ENCODE data around the gene DNAJC1. TPM values are rescaled to one million over a fixed set of nuclear protein-coding genes. Genes with fewer than 3 reads are reported as not detected.
"Not testable (repeated sequence)": the region's sequence is repeated elsewhere in the genome, so short reads cannot be mapped to it uniquely, and the experiment has no call there.

DNAJC1 gene
- polyA plus RNA-seq, 1 donor from 2014 or later: 15.9 TPM

DNA sequence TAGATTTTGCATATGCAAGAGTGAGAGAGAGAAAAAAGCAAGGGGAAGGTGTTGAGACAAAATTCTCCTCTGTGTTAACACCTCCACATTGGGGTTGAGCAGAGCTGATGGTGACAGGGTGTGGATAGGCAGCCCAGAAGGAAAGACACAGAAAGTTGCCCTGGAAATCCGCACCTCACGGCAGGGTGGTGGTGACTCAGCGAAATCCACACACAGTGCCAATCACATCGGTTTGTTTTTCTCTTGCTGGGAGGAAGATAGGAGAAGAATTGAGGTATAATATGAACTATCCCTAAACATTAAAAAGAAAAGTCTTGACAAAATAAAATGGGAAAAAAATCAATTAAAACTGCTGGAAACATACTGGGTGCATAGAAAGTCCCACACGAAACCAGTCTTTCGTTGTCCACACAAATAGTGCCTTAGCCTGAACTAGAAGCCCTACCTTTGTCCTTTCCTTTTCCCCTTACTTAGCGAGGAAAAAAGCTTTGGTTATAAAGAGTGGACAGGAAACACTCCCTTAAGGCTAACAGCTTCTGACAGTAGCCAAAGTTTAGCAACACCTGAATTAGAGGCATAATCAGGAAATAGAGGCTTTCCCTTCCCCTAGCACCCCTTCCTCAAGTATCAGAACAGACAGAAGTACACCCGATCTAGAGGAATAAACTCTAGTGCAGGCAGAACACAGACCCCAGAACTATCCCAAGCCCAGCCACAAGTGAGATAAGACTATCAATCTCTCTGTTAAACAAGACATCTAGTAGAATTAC lies 39.2 kb upstream of the DNAJC1 start:
- TF ChIP-seq EP300 (conservative IDR thresholded peaks at IDR 0.05; ENCODE audit: poor library complexity, severe bottlenecking) (no peak), TAF1 (IDR thresholded peaks at IDR 0.05; ENCODE audit: low read depth) (no peak), RAD21 (conservative IDR thresholded peaks at IDR 0.05) (no peak), EZH2 (IDR thresholded peaks at IDR 0.05; ENCODE audit: borderline replicate concordance, insufficient read depth, low read length, poor library complexity, severe bottlenecking) (no peak), MXI1 (conservative IDR thresholded peaks at IDR 0.05; ENCODE audit: poor library complexity, severe bottlenecking) (no peak), SMC3 (conservative IDR thresholded peaks at IDR 0.05; ENCODE audit: poor library complexity) (no peak), POLR2AphosphoS5 (IDR thresholded peaks at IDR 0.05) (no peak)
- TF ChIP-seq, protein P1, sequence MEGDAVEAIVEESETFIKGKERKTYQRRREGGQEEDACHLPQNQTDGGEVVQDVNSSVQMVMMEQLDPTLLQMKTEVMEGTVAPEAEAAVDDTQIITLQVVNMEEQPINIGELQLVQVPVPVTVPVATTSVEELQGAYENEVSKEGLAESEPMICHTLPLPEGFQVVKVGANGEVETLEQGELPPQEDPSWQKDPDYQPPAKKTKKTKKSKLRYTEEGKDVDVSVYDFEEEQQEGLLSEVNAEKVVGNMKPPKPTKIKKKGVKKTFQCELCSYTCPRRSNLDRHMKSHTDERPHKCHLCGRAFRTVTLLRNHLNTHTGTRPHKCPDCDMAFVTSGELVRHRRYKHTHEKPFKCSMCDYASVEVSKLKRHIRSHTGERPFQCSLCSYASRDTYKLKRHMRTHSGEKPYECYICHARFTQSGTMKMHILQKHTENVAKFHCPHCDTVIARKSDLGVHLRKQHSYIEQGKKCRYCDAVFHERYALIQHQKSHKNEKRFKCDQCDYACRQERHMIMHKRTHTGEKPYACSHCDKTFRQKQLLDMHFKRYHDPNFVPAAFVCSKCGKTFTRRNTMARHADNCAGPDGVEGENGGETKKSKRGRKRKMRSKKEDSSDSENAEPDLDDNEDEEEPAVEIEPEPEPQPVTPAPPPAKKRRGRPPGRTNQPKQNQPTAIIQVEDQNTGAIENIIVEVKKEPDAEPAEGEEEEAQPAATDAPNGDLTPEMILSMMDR (IDR thresholded peaks at IDR 0.05; ENCODE audit: poor library complexity, severe bottlenecking): no peak
- TF ChIP-seq, protein P2, sequence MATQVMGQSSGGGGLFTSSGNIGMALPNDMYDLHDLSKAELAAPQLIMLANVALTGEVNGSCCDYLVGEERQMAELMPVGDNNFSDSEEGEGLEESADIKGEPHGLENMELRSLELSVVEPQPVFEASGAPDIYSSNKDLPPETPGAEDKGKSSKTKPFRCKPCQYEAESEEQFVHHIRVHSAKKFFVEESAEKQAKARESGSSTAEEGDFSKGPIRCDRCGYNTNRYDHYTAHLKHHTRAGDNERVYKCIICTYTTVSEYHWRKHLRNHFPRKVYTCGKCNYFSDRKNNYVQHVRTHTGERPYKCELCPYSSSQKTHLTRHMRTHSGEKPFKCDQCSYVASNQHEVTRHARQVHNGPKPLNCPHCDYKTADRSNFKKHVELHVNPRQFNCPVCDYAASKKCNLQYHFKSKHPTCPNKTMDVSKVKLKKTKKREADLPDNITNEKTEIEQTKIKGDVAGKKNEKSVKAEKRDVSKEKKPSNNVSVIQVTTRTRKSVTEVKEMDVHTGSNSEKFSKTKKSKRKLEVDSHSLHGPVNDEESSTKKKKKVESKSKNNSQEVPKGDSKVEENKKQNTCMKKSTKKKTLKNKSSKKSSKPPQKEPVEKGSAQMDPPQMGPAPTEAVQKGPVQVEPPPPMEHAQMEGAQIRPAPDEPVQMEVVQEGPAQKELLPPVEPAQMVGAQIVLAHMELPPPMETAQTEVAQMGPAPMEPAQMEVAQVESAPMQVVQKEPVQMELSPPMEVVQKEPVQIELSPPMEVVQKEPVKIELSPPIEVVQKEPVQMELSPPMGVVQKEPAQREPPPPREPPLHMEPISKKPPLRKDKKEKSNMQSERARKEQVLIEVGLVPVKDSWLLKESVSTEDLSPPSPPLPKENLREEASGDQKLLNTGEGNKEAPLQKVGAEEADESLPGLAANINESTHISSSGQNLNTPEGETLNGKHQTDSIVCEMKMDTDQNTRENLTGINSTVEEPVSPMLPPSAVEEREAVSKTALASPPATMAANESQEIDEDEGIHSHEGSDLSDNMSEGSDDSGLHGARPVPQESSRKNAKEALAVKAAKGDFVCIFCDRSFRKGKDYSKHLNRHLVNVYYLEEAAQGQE (IDR thresholded peaks at IDR 0.05; ENCODE audit: borderline replicate concordance): no peak

DNA sequence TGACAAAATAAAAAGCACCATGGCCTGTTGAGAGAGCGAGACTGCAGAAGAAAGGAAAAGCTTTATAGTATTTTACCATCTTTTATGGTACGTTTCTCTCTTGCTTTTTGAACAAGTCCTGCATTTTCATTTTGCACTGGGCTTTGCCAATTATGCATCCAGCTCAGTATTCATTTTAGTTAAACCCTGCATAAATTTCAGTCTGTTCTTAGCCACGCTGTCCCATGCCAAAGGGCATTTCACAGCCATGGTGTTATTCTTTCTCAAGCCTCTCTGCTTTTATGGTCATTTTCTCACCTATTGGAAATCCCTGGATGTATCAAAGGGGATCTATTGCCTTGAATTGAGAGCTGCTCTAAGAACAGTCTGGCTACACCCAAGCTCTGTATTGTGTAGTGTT lies 30.8 kb upstream of the DNAJC1 start:
- Histone ChIP-seq H3K27ac (ENCODE audit: low read length) (no peak overlapping the region), H4K20me1 (ENCODE audit: insufficient read depth) (no peaks in the 10 kb centered on the region), H3K4me2 (ENCODE audit: low read length) (no peak overlapping the region), H3K9me2 (ENCODE audit: insufficient read depth, low read length) (no peaks in the 10 kb centered on the region), H3K9ac (ENCODE audit: low read length) (no peak overlapping the region), H3K36me3 (ENCODE audit: insufficient read depth, low read length) (no peaks in the 10 kb centered on the region), H3K27me3 (ENCODE audit: insufficient read depth, low read depth, low read length) (no peaks in the 10 kb centered on the region), H3K4me3 (ENCODE audit: low read length) (no peak overlapping the region), H3F3A (ENCODE audit: insufficient read depth, low read length, poor library complexity, severe bottlenecking) (no peaks in the 10 kb centered on the region), H2AFZ (ENCODE audit: low read depth, low read length) (no peak overlapping the region), H3K9me3 (ENCODE audit: low read length) (no peaks in the 10 kb centered on the region), H3K79me2 (replicated peaks; ENCODE audit: insufficient read depth, low read length) (no peaks in the 10 kb centered on the region)
- no peak for TF ChIP-seq RAD21 (conservative IDR thresholded peaks at IDR 0.05)
- TF ChIP-seq, protein P1 (IDR thresholded peaks at IDR 0.05; ENCODE audit: poor library complexity, severe bottlenecking): no peak
- TF ChIP-seq POLR2AphosphoS5 (IDR thresholded peaks at IDR 0.05): no peak
- TF ChIP-seq EZH2 (IDR thresholded peaks at IDR 0.05; ENCODE audit: borderline replicate concordance, insufficient read depth, low read length, poor library complexity, severe bottlenecking): no peak
- no peak for TF ChIP-seq EP300 (conservative IDR thresholded peaks at IDR 0.05; ENCODE audit: poor library complexity, severe bottlenecking)
- TF ChIP-seq MXI1 (conservative IDR thresholded peaks at IDR 0.05; ENCODE audit: poor library complexity, severe bottlenecking): no peak

More for the DNA sequence above, 39.2 kb upstream of the DNAJC1 start:
- no peaks in the 10 kb centered on the region for H3K79me2 ChIP-seq (replicated peaks; ENCODE audit: insufficient read depth, low read length)
- H3K9me2 ChIP-seq (ENCODE audit: insufficient read depth, low read length): no peaks in the 10 kb centered on the region
- H4K20me1 ChIP-seq (ENCODE audit: insufficient read depth): no peaks in the 10 kb centered on the region
- H3K27me3 ChIP-seq (ENCODE audit: insufficient read depth, low read depth, low read length): no peaks in the 10 kb centered on the region
- no peak overlapping the region for H3K4me3 ChIP-seq (ENCODE audit: low read length)
- no peaks in the 10 kb centered on the region for H3K9me3 ChIP-seq (ENCODE audit: low read length)
- H3K36me3 ChIP-seq (ENCODE audit: insufficient read depth, low read length): no peaks in the 10 kb centered on the region
- no peak overlapping the region for H3K9ac ChIP-seq (ENCODE audit: low read length)
- no peak overlapping the region for H3K4me2 ChIP-seq (ENCODE audit: low read length)
- H3K27ac ChIP-seq (ENCODE audit: low read length): no peak overlapping the region
- no peaks in the 10 kb centered on the region for H3F3A ChIP-seq (ENCODE audit: insufficient read depth, low read length, poor library complexity, severe bottlenecking)
- H2AFZ ChIP-seq (ENCODE audit: low read depth, low read length): no peak overlapping the region

DNA sequence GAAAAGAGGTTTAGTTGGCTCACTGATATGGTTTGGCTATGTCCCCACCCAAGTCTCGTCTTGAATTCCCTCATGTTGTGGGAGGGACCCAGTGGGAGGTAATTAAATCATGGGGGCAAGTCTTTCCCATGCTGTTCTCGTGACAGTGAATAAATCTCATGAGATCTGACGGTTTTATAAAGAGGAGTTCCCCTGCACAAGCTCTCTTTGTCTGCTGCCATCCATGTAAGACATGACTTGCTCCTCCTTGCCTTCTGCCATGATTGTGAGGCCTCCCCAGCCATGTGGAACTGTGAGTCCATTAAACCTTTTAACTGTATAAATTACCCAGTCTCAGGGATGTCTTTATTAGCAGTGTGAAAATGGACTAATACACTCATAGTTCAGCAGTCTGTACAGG lies 28.7 kb upstream of the DNAJC1 start:
- not testable (repeated sequence) for H3K79me2 ChIP-seq (replicated peaks; ENCODE audit: insufficient read depth, low read length); H4K20me1 ChIP-seq (ENCODE audit: insufficient read depth); H3K36me3 ChIP-seq (ENCODE audit: insufficient read depth, low read length); H3K27ac ChIP-seq (ENCODE audit: low read length); H3F3A ChIP-seq (ENCODE audit: insufficient read depth, low read length, poor library complexity, severe bottlenecking); H3K9me2 ChIP-seq (ENCODE audit: insufficient read depth, low read length); H3K9ac ChIP-seq (ENCODE audit: low read length); H2AFZ ChIP-seq (ENCODE audit: low read depth, low read length); H3K27me3 ChIP-seq (ENCODE audit: insufficient read depth, low read depth, low read length); H3K4me3 ChIP-seq (ENCODE audit: low read length); H3K4me2 ChIP-seq (ENCODE audit: low read length); H3K9me3 ChIP-seq (ENCODE audit: low read length)

Data from neural cell (in vitro differentiated cells).